Endothelial cell of umbilical vein (primary cell): ENCODE data around the gene AKAP8. TPM values are rescaled to one million over a fixed set of nuclear protein-coding genes. Genes with fewer than 3 reads are reported as not detected.
"Not testable (repeated sequence)": the region's sequence is repeated elsewhere in the genome, so short reads cannot be mapped to it uniquely, and the experiment has no call there.

Source experiments
- BruUV-seq: library from RNA; stranded (reverse); fragments of 400-500 nt; replicated peaks from 2 replicates; lab custom pipeline; 2021; lab: Mats Ljungman, UMichigan
- CTCF ChIA-PET: fragments of 300-600, 350-600 bp; sonication (Branson Sonifier 250); formaldehyde crosslinking; loops from one replicate; lab custom pipeline; 2021; ENCODE audit warnings: antibody characterized with exemption, inconsistent platforms; lab: Charles Lee
- POLR2A ChIA-PET: fragments of 300-600, 350-600 bp; sonication (Branson Sonifier 250); formaldehyde crosslinking; loops from one replicate; lab custom pipeline; 2021; ENCODE audit warnings: antibody characterized with exemption, inconsistent platforms; lab: Charles Lee
- DNase-seq: peaks from one replicate; pipeline ENCODE4 v3.0.0-alpha.2; 2011; ENCODE audit warnings: low read depth, low spot score
- FAIRE-seq: peaks from 2 replicates; lab custom pipeline; 2011; peaks lifted over from hg19 to GRCh38; lab: Jason Lieb, UNC
- H2AFZ ChIP-seq: 2 replicates; pipeline ENCODE4 v1.6.0; 2012; ENCODE audit warnings: low read depth, low read length, control low read depth, inconsistent platforms
- H3K27ac ChIP-seq: 2 replicates; pipeline ENCODE4 v1.5.1; 2011; ENCODE audit warnings: low read depth, mild to moderate bottlenecking, control low read depth, low read length, moderate library complexity; ENCODE audit not compliant: insufficient read depth
- H3K27me3 ChIP-seq, 2 experiments: 2 replicates each; pipeline versions ENCODE4 v1.6.0 to v1.6.1; 2011; ENCODE audit warnings: low read length in 2 of 2, mixed read lengths in 1 of 2; ENCODE audit not compliant: control insufficient read depth in 2 of 2, insufficient read depth in 2 of 2
- H3K36me3 ChIP-seq, 2 experiments: 2 replicates in 1 of 2; 3 replicates in 1 of 2; pipeline ENCODE4 v1.5.1; 2011; ENCODE audit warnings: low read length in 2 of 2, mild to moderate bottlenecking in 1 of 2, moderate library complexity in 1 of 2; ENCODE audit not compliant: control insufficient read depth in 2 of 2, insufficient read depth in 2 of 2; ENCODE audit errors: extremely low read depth in 1 of 2
- H3K4me1 ChIP-seq: 3 replicates; pipeline ENCODE4 v1.5.1; 2011; ENCODE audit warnings: mild to moderate bottlenecking, low read length; ENCODE audit not compliant: control insufficient read depth, insufficient read depth; ENCODE audit errors: extremely low read depth
- H3K4me2 ChIP-seq: 2 replicates; pipeline ENCODE4 v1.6.1; 2011; ENCODE audit warnings: low read length, control low read depth, mixed read lengths; ENCODE audit not compliant: insufficient read depth
- H3K4me3 ChIP-seq, 3 experiments: fragments of 200-600 bp in 1 of 3; sonication (generic), shearing (Covaris generic) in 1 of 3; replicated peaks in 1 of 3; 2 replicates each; pipeline ENCODE4 v1.5.1; 2011 to 2016; ENCODE audit warnings: control low read depth in 3 of 3, low read length in 3 of 3, mild to moderate bottlenecking in 2 of 3, inconsistent platforms in 1 of 3, low read depth in 1 of 3, moderate library complexity in 1 of 3; ENCODE audit not compliant: insufficient read depth in 1 of 3
- H3K79me2 ChIP-seq: 2 replicates; pipeline ENCODE4 v1.6.0; 2012; ENCODE audit warnings: low read length, inconsistent platforms; ENCODE audit not compliant: control insufficient read depth, insufficient read depth
- H3K9ac ChIP-seq: replicated peaks from 2 replicates; pipeline ENCODE3; 2011; ENCODE audit warnings: low read length, control low read depth; ENCODE audit not compliant: insufficient read depth; ENCODE audit errors: extremely low read depth
- H3K9me1 ChIP-seq: replicated peaks from 3 replicates; pipeline ENCODE4 v1.6.0; 2011; ENCODE audit warnings: mild to moderate bottlenecking, low read length; ENCODE audit not compliant: control insufficient read depth, insufficient read depth; ENCODE audit errors: extremely low read depth
- H3K9me3 ChIP-seq: replicated peaks from 2 replicates; pipeline ENCODE4 v1.5.1; 2012; ENCODE audit warnings: low read length, inconsistent platforms; ENCODE audit not compliant: control insufficient read depth, insufficient read depth
- H4K20me1 ChIP-seq: replicated peaks from 2 replicates; pipeline ENCODE3; 2011; ENCODE audit warnings: mild to moderate bottlenecking, low read length; ENCODE audit not compliant: control insufficient read depth, insufficient read depth; ENCODE audit errors: extremely low read depth
- EZH2 ChIP-seq: IDR thresholded peaks from 2 replicates; pipeline ENCODE4 v1.6.1; 2012; ENCODE audit warnings: borderline replicate concordance, low read depth, mild to moderate bottlenecking, moderate library complexity, low read length, inconsistent platforms; ENCODE audit not compliant: severe bottlenecking
- FOS ChIP-seq: IDR thresholded peaks from 2 replicates; pipeline ENCODE4 v1.6.1; 2011; ENCODE audit warnings: mild to moderate bottlenecking, low read length, moderate library complexity, borderline replicate concordance; ENCODE audit not compliant: insufficient read depth
- GATA2 ChIP-seq: IDR thresholded peaks from 2 replicates; pipeline ENCODE4 v1.7.0; 2011; ENCODE audit warnings: low read depth, mild to moderate bottlenecking, moderate library complexity, mixed read lengths, low read length; ENCODE audit not compliant: insufficient read length, insufficient read depth
- JUN ChIP-seq: IDR thresholded peaks from 2 replicates; pipeline ENCODE4 v1.6.1; 2011; ENCODE audit warnings: borderline replicate concordance, low read depth; ENCODE audit not compliant: insufficient read length, insufficient read depth
- MYC ChIP-seq: IDR thresholded peaks from one replicate; pipeline ENCODE4 v1.6.1; 2011; ENCODE audit warnings: mild to moderate bottlenecking, low read depth, low read length
- POLR2A ChIP-seq: IDR thresholded peaks from 2 replicates; pipeline ENCODE4 v1.6.1; 2012; ENCODE audit warnings: low read depth, mild to moderate bottlenecking, control low read depth, low read length
- POLR2AphosphoS5 ChIP-seq: IDR thresholded peaks from 2 replicates; pipeline ENCODE4 v1.6.1; 2012; ENCODE audit warnings: low read depth, mild to moderate bottlenecking, control low read depth, low read length, moderate library complexity; ENCODE audit not compliant: insufficient read depth
- dilution Hi-C: fragments of 300-500 bp; cut with MboI; formaldehyde crosslinking; loops from one replicate; pipeline ENCODE4 v1.15.0; 2019; ENCODE audit warnings: low sequenced_read_pairs; ENCODE audit not compliant: extremely low pct_ligation_motif_present
- intact Hi-C: fragments of 100-400 bp; cut with micrococcal nuclease; formaldehyde crosslinking; loops from one replicate; pipeline ENCODE4 v1.10.0; 2022
- polyA plus RNA-seq, 4 experiments: library from polyadenylated mRNA; depleted of rRNA in 3 of 4; stranded (reverse) in 3 of 4; unstranded in 1 of 4; fragments of >200 nt; gene quantifications; 2 replicates each; pipeline versions ENCODE4 v1.2.1 to v1.2.3, GENCODE V29; 2011 to 2012; ENCODE audit warnings: missing spikeins in 1 of 4
- total RNA-seq: library from RNA; stranded (reverse); gene quantifications from 2 replicates; pipeline ENCODE4 v1.2.3, GENCODE V29; 2021
- TF ChIP-seq, protein P1 (sequence below): IDR thresholded peaks from 2 replicates; pipeline ENCODE4 v1.6.1; 2011; ENCODE audit not compliant: insufficient read depth, insufficient read length
- TF ChIP-seq, protein P2 (sequence below), 2 donors: IDR thresholded peaks; 1 replicate in 1 of 2; 2 replicates in 1 of 2; pipeline ENCODE4 v1.5.1; 2011; ENCODE audit warnings: low read length in 2 of 2, mild to moderate bottlenecking in 2 of 2, moderate library complexity in 2 of 2, control low read depth in 1 of 2, inconsistent platforms in 1 of 2, low read depth in 1 of 2; ENCODE audit not compliant: insufficient read depth in 1 of 2; ENCODE audit errors: extremely low read depth in 1 of 2

The AKAP8 gene
- total and polyA plus RNA-seq, 2 donors (not counting 3 experiments of a cell fraction or from before 2014, with no cell fraction given) = 16.4 to 44.1 TPM

DNA sequence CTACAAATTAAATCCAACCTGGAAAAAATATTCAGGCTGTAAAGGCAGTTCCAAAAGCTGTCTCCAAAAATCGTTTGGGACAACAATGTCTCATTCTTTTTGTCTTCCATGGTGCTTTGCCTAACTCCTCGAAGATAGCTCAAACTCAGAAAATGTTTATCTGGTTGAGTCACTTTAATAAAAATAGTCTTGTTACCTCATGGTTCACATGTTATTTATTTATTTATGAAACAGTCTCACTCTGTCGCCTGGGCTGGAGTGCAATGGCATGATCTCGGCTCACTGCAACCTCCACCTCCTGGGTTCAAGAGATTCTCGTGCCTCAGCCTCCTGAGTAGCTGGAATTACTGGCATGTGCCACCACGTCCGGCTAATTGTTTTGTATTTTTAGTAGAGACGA, 42.4 kb downstream of the AKAP8 start:
- no peaks in the 10 kb centered on the region for H3K9me1 ChIP-seq

DNA sequence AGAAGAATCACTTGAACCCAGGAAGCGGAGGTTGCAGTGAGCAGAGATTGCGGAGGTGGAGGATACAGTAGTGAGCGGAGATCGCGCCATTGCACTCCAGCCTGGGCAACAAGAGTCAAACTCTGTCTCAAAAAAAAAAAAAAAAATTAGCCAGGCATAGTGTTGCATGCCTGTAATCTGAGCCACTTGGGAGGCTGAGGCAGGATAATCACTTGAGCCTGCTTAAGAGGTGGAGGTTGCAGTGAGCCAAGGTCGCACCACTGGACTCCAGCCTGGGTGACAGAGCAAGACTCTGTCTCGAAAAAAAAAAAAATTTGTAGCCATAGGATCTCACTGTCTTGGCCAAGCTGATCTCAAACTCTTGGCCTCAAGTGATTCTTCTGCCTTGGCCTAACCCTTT, 43.6 kb downstream of the AKAP8 start:
- POLR2A ChIA-PET, H3K27me3 ChIP-seq, DNase-seq, H2AFZ ChIP-seq, dilution Hi-C loops, H3K9ac ChIP-seq, intact Hi-C loops, H4K20me1 ChIP-seq, H3K9me3 ChIP-seq, H3K27ac ChIP-seq, H3K4me1 ChIP-seq, BruUV-seq, H3K9me1 ChIP-seq, H3K4me3 ChIP-seq, H3K4me2 ChIP-seq, H3K36me3 ChIP-seq, CTCF ChIA-PET: not testable (repeated sequence)
- peak; percentile 43 for FAIRE-seq
- H3K79me2 ChIP-seq = peaks cover 16% of the 10 kb centered on the region

More for the DNA sequence above, 42.4 kb downstream of the AKAP8 start:
- Histone ChIP-seq H3K27ac (no peak overlapping the region), H4K20me1 (no peaks in the 10 kb centered on the region), H3K9me3 (no peaks in the 10 kb centered on the region), H2AFZ (no peak overlapping the region), H3K4me2 (no peak overlapping the region), H3K4me3 (no peak overlapping the region), H3K4me1 (no peaks in the 10 kb centered on the region), H3K36me3 (no peaks in the 10 kb centered on the region), H3K79me2 (peaks cover 6% of the 10 kb centered on the region), H3K9ac (no peak overlapping the region), H3K27me3 (no peaks in the 10 kb centered on the region)
- intact Hi-C loops = no loop called here
- DNase-seq (no peak), FAIRE-seq (no peak)
- dilution Hi-C loops = no loop called here
- ChIA-PET CTCF (interaction anchor here (1.0 to 1.1 kb wide), 2 partner anchors 13 to 17 kb away, joined by 3 to 4 read pairs; no protein-coding TSS in a partner anchor), POLR2A (no interaction called here)
- TF ChIP-seq JUN (no peak), MYC (no peak), EZH2 (no peak), POLR2AphosphoS5 (no peak), FOS (no peak), GATA2 (no peak), POLR2A (no peak)
- TF ChIP-seq, protein P1, sequence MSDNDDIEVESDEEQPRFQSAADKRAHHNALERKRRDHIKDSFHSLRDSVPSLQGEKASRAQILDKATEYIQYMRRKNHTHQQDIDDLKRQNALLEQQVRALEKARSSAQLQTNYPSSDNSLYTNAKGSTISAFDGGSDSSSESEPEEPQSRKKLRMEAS = no peak
- TF ChIP-seq, protein P2, sequence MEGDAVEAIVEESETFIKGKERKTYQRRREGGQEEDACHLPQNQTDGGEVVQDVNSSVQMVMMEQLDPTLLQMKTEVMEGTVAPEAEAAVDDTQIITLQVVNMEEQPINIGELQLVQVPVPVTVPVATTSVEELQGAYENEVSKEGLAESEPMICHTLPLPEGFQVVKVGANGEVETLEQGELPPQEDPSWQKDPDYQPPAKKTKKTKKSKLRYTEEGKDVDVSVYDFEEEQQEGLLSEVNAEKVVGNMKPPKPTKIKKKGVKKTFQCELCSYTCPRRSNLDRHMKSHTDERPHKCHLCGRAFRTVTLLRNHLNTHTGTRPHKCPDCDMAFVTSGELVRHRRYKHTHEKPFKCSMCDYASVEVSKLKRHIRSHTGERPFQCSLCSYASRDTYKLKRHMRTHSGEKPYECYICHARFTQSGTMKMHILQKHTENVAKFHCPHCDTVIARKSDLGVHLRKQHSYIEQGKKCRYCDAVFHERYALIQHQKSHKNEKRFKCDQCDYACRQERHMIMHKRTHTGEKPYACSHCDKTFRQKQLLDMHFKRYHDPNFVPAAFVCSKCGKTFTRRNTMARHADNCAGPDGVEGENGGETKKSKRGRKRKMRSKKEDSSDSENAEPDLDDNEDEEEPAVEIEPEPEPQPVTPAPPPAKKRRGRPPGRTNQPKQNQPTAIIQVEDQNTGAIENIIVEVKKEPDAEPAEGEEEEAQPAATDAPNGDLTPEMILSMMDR (IDR thresholded peaks at IDR 0.05; ENCODE audit: extremely low read depth in 1 of 2, insufficient read depth in 1 of 2, low read depth in 1 of 2, low read length in 2 of 2) = no peak
- BruUV-seq = no TSS peak
